Fibroblast of lung (primary cell): Measurements from ENCODE around the gene PCDHGA1. TPM values are rescaled to one million over a fixed set of nuclear protein-coding genes. Genes with fewer than 3 reads are reported as not detected.

Experiments used
- DNase-seq, 2 donors: peaks; one replicate each; pipeline versions ENCODE4 v3.0.0 to v3.0.0-alpha.2; 2010; ENCODE audit warnings: low read depth in 2 of 2
- H2AFZ ChIP-seq: 2 replicates; pipeline ENCODE4 v1.5.1; 2012; ENCODE audit warnings: low read length, control low read depth, inconsistent platforms
- H3K27ac ChIP-seq: 2 replicates; pipeline ENCODE4 v1.5.1; 2011; ENCODE audit warnings: low read length, control low read depth; ENCODE audit not compliant: insufficient read depth
- H3K27me3 ChIP-seq: 2 replicates; pipeline ENCODE4 v1.5.1; 2011; ENCODE audit warnings: mild to moderate bottlenecking, low read length; ENCODE audit not compliant: control insufficient read depth, insufficient read depth
- H3K36me3 ChIP-seq: 2 replicates; pipeline ENCODE4 v1.5.1; 2011; ENCODE audit warnings: low read length; ENCODE audit not compliant: control insufficient read depth, insufficient read depth
- H3K4me1 ChIP-seq: 2 replicates; pipeline ENCODE4 v1.5.1; 2011; ENCODE audit warnings: low read length; ENCODE audit not compliant: control insufficient read depth, insufficient read depth; ENCODE audit errors: extremely low read depth
- H3K4me2 ChIP-seq: 2 replicates; pipeline ENCODE4 v1.5.1; 2011; ENCODE audit warnings: low read length, control low read depth; ENCODE audit not compliant: insufficient read depth; ENCODE audit errors: extremely low read depth
- H3K4me3 ChIP-seq, 4 experiments: fragments of 200-600 bp in 1 of 4; sonication (generic) in 1 of 4; replicated peaks in 1 of 4; 2 replicates each; pipeline ENCODE4 v1.5.1; 2011 to 2016; ENCODE audit warnings: low read length in 4 of 4, low read depth in 3 of 4, mild to moderate bottlenecking in 3 of 4, control low read depth in 2 of 4, inconsistent platforms in 1 of 4, mixed read lengths in 1 of 4; ENCODE audit not compliant: insufficient read depth in 1 of 4; ENCODE audit errors: control extremely low read depth in 1 of 4
- H3K79me2 ChIP-seq: 2 replicates; pipeline ENCODE4 v1.5.1; 2012; ENCODE audit warnings: mild to moderate bottlenecking, low read length, inconsistent platforms; ENCODE audit not compliant: control insufficient read depth, insufficient read depth
- H3K9ac ChIP-seq: 2 replicates; pipeline ENCODE4 v1.5.1; 2011; ENCODE audit warnings: mild to moderate bottlenecking, low read length, control low read depth; ENCODE audit not compliant: insufficient read depth
- H3K9me3 ChIP-seq: 2 replicates; pipeline ENCODE4 v1.5.1; 2012; ENCODE audit warnings: low read depth, low read length; ENCODE audit not compliant: control insufficient read depth, insufficient read depth
- H4K20me1 ChIP-seq: 2 replicates; pipeline ENCODE4 v1.5.1; 2011; ENCODE audit warnings: low read length; ENCODE audit not compliant: control insufficient read depth, insufficient read depth; ENCODE audit errors: extremely low read depth
- EZH2 ChIP-seq: IDR thresholded peaks from 2 replicates; pipeline ENCODE4 v1.5.1; 2012; ENCODE audit warnings: low read length, control low read depth, mild to moderate bottlenecking; ENCODE audit errors: missing control alignments
- polyA plus RNA-seq, 2 donors: library from polyadenylated mRNA; depleted of rRNA in 1 of 2; stranded (reverse) in 1 of 2; unstranded in 1 of 2; fragments of >200 nt; gene quantifications; 2 replicates each; pipeline ENCODE4 v1.2.1, GENCODE V29; 2011 to 2012; ENCODE audit warnings: missing spikeins in 1 of 2
- total RNA-seq: library from RNA; depleted of rRNA; stranded (reverse); fragments of >200 nt; gene quantifications from 2 replicates; pipeline ENCODE4 v1.2.1, GENCODE V29; 2014
- TF ChIP-seq, protein P1 (sequence below), 2 donors: IDR thresholded peaks in 1 of 2; conservative IDR thresholded peaks in 1 of 2; 1 replicate in 1 of 2; 2 replicates in 1 of 2; pipeline ENCODE4 v1.5.1; 2011 to 2012; ENCODE audit warnings: low read length in 2 of 2, control low read depth in 1 of 2, inconsistent platforms in 1 of 2, low read depth in 1 of 2, mild to moderate bottlenecking in 1 of 2

Gene PCDHGA1
- total and polyA plus RNA-seq, 2 donors (not counting 1 experiment from before 2014, with no cell fraction given): 1.6 to 1.8 TPM

DNA sequence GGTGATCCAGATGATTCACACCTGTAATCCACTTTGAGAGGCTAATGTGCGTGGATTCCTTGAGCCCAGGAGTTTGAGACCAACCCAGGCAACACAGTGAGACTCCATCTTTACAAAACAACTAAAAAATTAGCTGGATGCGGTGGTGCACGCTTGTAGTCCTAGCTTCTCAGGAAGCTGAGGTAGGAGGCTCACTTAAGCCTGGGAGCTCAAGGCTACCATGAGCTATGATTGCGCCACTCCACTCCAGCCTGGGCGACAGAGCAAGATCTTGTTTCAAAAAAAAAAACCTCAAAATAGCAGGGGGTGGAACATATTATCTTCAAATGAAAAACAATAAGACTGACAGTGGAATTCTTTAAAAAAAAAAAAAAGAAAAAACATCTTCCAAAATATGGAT, 217.6 kb downstream of the PCDHGA1 start:
- no peak overlapping the region for H3K27ac ChIP-seq
- no peak for TF ChIP-seq EZH2
- TF ChIP-seq, protein P1, sequence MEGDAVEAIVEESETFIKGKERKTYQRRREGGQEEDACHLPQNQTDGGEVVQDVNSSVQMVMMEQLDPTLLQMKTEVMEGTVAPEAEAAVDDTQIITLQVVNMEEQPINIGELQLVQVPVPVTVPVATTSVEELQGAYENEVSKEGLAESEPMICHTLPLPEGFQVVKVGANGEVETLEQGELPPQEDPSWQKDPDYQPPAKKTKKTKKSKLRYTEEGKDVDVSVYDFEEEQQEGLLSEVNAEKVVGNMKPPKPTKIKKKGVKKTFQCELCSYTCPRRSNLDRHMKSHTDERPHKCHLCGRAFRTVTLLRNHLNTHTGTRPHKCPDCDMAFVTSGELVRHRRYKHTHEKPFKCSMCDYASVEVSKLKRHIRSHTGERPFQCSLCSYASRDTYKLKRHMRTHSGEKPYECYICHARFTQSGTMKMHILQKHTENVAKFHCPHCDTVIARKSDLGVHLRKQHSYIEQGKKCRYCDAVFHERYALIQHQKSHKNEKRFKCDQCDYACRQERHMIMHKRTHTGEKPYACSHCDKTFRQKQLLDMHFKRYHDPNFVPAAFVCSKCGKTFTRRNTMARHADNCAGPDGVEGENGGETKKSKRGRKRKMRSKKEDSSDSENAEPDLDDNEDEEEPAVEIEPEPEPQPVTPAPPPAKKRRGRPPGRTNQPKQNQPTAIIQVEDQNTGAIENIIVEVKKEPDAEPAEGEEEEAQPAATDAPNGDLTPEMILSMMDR (conservative IDR thresholded peaks at IDR 0.05 in 1 of 2, IDR thresholded peaks at IDR 0.05 in 1 of 2; ENCODE audit: low read depth in 1 of 2, low read length in 2 of 2): no peak

DNA sequence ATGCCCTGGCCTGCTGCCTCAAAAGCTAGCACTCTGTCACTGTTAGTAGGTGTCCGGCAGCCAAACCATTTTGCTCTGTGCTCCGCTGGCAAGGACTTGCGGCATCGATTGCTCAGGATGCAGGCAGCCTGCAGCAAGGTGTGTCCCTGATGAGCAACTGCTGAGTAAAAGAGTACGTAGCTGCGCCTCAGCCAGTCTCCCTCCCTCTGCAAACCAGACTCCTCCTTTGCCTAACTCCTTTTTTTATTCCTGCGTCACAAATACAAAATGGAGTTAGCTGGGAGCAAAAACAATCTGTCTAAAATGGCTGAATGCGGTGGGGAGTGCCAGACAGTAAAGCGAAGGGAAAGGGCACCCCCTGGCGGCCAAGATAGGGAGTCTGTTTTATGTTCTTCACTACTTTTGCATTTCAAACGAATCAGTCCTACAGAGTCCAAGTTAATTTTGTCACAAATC, 227.4 kb downstream of the PCDHGA1 start:
- TF ChIP-seq, protein P1 (conservative IDR thresholded peaks at IDR 0.05 in 1 of 2, IDR thresholded peaks at IDR 0.05 in 1 of 2; ENCODE audit: low read depth in 1 of 2, low read length in 2 of 2): peak; percentile 73 to 75
- TF ChIP-seq EZH2: no peak
- peak overlapping the region; percentile 79 for H2AFZ ChIP-seq
- no peaks in the 10 kb centered on the region for H4K20me1 ChIP-seq
- H3K36me3 ChIP-seq: no peaks in the 10 kb centered on the region
- peak; percentile 99 to 100 for DNase-seq
- H3K4me2 ChIP-seq: peak overlapping the region; percentile 36
- no peak overlapping the region for H3K9ac ChIP-seq
- peaks cover 5% of the 10 kb centered on the region for H3K4me1 ChIP-seq
- no peaks in the 10 kb centered on the region for H3K27me3 ChIP-seq
- H3K79me2 ChIP-seq: no peaks in the 10 kb centered on the region
- peak overlapping the region in 3 of 4 experiments; percentile 4 to 46 (median 37) for H3K4me3 ChIP-seq
- no peaks in the 10 kb centered on the region for H3K9me3 ChIP-seq
- H3K27ac ChIP-seq: peak overlapping the region; percentile 78

More for the DNA sequence above, 217.6 kb downstream of the PCDHGA1 start:
- no peak overlapping the region for H2AFZ ChIP-seq
- no peak overlapping the region for H3K4me3 ChIP-seq
- DNase-seq: no peak
- no peaks in the 10 kb centered on the region for H3K36me3 ChIP-seq
- peaks cover 2% of the 10 kb centered on the region for H3K9me3 ChIP-seq
- H3K27me3 ChIP-seq: no peaks in the 10 kb centered on the region
- H3K4me1 ChIP-seq: no peaks in the 10 kb centered on the region
- H4K20me1 ChIP-seq: no peaks in the 10 kb centered on the region
- H3K9ac ChIP-seq: no peak overlapping the region
- H3K79me2 ChIP-seq: no peaks in the 10 kb centered on the region
- no peak overlapping the region for H3K4me2 ChIP-seq

DNA sequence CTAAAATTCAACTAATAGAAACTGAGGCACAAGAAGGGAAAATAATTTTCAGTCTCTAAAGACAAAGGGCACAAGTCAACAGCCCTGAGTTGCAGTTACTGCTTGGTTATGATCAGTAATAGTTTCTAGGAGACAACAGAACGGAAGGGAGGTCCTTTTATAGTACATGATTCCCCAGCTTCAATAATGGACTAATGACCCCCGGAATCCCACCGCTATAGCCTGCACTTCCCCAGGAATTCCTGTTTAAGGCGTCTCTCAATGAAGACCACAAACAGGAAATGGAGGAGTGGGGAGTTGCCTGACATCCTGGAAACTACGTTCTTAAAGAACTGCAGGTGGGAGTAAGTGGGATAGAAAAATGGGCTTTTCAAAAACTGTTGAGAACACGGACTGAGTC, 227.8 kb downstream of the PCDHGA1 start:
- peak overlapping the region in 1 of 4 experiments; percentile 30 for H3K4me3 ChIP-seq
- peaks cover 5% of the 10 kb centered on the region for H3K4me1 ChIP-seq
- H2AFZ ChIP-seq: peak overlapping the region; percentile 15
- peak in 1 of 2 donors; percentile 69 for DNase-seq
- H3K9me3 ChIP-seq: no peaks in the 10 kb centered on the region
- no peaks in the 10 kb centered on the region for H3K27me3 ChIP-seq
- peak overlapping the region; percentile 78 for H3K27ac ChIP-seq
- H4K20me1 ChIP-seq: no peaks in the 10 kb centered on the region
- H3K9ac ChIP-seq: no peak overlapping the region
- no peaks in the 10 kb centered on the region for H3K79me2 ChIP-seq
- peak overlapping the region; percentile 36 for H3K4me2 ChIP-seq
- TF ChIP-seq, protein P1 (conservative IDR thresholded peaks at IDR 0.05 in 1 of 2, IDR thresholded peaks at IDR 0.05 in 1 of 2; ENCODE audit: low read depth in 1 of 2, low read length in 2 of 2): peak in 1 of 2 donors; percentile 11
- no peak for TF ChIP-seq EZH2
- no peaks in the 10 kb centered on the region for H3K36me3 ChIP-seq
